ENCODE data around the gene NLRC5.

Gene NLRC5

GRCh38 chr16:57009643-57010170 is 20.4 kb downstream of the NLRC5 start:
- no peak overlapping the region for H3K27ac ChIP-seq
- no peak for DNase-seq (ENCODE audit: low spot score)
- ChIA-PET POLR2A (ENCODE audit: low non-redundant PET) (interaction anchor here (1.3 kb wide), 1 partner anchor 20 kb away, joined by 3 read pairs; the partner anchor contains the start of gene NLRC5), CTCF (interaction anchor here (0.7 kb wide), 2 partner anchors 17 to 130 kb away, joined by 4 to 5 read pairs; no protein-coding TSS in a partner anchor)
- no peak for TF ChIP-seq CTCF (conservative IDR thresholded peaks at IDR 0.05; ENCODE audit: low read depth)

- TF ChIP-seq CTCF (conservative IDR thresholded peaks at IDR 0.05; ENCODE audit: low read depth) = no peak
- no peak for DNase-seq (ENCODE audit: low spot score)
- POLR2A ChIA-PET (ENCODE audit: low non-redundant PET) = no interaction called here
- CTCF ChIA-PET = interaction anchor here (1.0 kb wide), 1 partner anchor 80 kb away, joined by 3 read pairs; the partner anchor contains the start of gene CPNE2
- no peak overlapping the region for H3K27ac ChIP-seq
Observed at GRCh38 chr16:57012353-57012752, 23.0 kb downstream of the NLRC5 start.

GRCh38 chr16:57013229-57013628 is 23.9 kb downstream of the NLRC5 start:
- no peak for DNase-seq (ENCODE audit: low spot score)
- CTCF ChIA-PET = interaction anchor here (0.6 kb wide), 1 partner anchor 20 kb away, joined by 3 read pairs; no protein-coding TSS in a partner anchor
- no peak overlapping the region for H3K27ac ChIP-seq
- POLR2A ChIA-PET (ENCODE audit: low non-redundant PET) = no interaction called here
- no peak for TF ChIP-seq CTCF (conservative IDR thresholded peaks at IDR 0.05; ENCODE audit: low read depth)

GRCh38 chr16:57013902-57014301 is 24.5 kb downstream of the NLRC5 start:
- ChIA-PET POLR2A (ENCODE audit: low non-redundant PET) (no interaction called here), CTCF (no interaction called here)
- TF ChIP-seq CTCF (conservative IDR thresholded peaks at IDR 0.05; ENCODE audit: low read depth) = no peak
- no peak for DNase-seq (ENCODE audit: low spot score)
- no peak overlapping the region for H3K27ac ChIP-seq

GRCh38 chr16:57016301-57016700 is 26.9 kb downstream of the NLRC5 start:
- ChIA-PET CTCF (no interaction called here), POLR2A (ENCODE audit: low non-redundant PET) (no interaction called here)
- no peak for DNase-seq (ENCODE audit: low spot score)
- H3K27ac ChIP-seq = no peak overlapping the region
- TF ChIP-seq CTCF (conservative IDR thresholded peaks at IDR 0.05; ENCODE audit: low read depth) = no peak

- ChIA-PET POLR2A (ENCODE audit: low non-redundant PET) (no interaction called here), CTCF (no interaction called here)
- H3K27ac ChIP-seq = no peak overlapping the region
- no peak for TF ChIP-seq CTCF (conservative IDR thresholded peaks at IDR 0.05; ENCODE audit: low read depth)
- DNase-seq (ENCODE audit: low spot score) = no peak
Observed at GRCh38 chr16:57016831-57017230, 27.5 kb downstream of the NLRC5 start.
